GM19239 (cell line): Measurements from ENCODE around the gene SCN4A.
A peak's percentile ranks its signal among the peaks of the same experiment; 100 is the strongest.
"Not testable (repeated sequence)": the region's sequence is repeated elsewhere in the genome, so short reads cannot be mapped to it uniquely, and the experiment has no call there.

Experiments used
- DNase-seq: peaks from one replicate; pipeline ENCODE4 v3.0.0; 2011; ENCODE audit warnings: low spot score; ENCODE audit not compliant: insufficient read length
- FAIRE-seq: peaks from 2 replicates; lab custom pipeline; 2011; peaks lifted over from hg19 to GRCh38; lab: Jason Lieb, UNC

The SCN4A gene

DNA sequence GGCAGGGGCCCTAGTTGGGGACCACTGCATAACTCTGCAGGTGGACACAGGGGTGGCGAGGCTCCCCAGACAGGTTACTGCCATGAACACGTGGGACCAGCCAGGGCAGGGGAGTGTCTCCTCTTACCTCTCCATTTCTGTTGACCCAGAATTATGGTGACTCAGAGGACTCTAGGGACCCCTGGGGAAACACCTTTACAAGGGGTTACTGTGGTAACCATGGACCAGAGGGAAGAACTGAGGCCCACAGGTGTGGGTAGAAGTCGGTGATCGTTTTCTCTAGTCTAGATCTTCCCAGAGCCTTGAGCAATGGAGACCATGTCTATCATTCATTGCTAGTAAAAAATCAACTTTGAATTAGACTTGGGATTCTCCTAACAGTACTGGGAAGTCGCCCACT is 51.9 kb downstream of the SCN4A start:
- FAIRE-seq, DNase-seq: not testable (repeated sequence)

DNA sequence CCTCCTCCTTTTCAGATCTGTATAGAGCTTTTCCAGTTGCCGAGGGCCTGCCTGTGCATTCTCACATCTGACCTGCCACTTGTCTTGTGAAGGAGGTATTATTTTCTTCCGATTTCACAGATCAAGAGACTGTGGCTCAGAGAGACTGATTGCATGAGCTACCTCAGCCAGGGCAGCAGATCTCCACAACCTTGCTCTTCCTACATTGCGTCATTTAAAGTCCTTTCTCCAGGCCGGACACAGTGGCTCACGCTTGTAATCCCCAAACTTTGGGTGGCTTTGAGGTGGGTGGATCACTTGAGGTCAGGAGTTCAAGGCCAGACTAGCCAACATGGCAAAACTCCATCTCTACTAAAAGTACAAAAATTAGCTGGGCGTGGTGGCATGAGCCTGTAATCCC is 52.7 kb downstream of the SCN4A start:
- FAIRE-seq, DNase-seq: not testable (repeated sequence)

GRCh38 chr17:63919311-63919723 is 53.4 kb downstream of the SCN4A start:
- peak; percentile 56 for FAIRE-seq
- peak; percentile 57 for DNase-seq

DNA sequence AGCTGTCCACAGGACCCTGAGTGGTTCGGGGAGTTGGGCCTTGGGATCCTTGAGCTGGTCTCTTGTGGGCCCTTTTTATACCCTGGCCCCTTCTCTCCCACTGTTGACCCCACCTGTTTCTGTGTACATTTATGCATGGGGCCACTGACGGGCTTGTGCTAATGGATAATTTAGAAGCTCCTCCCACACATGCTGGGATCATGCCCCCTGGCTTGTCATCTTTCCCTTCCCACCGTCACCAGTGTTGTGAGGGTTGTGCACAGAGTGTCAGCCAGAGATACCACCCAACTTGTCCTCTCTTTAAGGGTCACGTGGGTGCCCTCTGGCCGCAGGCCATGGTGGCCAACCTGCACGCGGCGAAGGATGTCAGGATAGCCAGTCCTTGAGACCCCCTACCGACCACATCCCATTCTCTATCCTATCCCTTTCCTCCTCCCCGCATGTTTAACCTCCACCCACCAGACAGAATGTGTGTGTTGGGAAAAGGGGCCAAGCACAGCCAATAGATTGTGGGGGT is 53.9 kb downstream of the SCN4A start, which contains the start of gene GH1:
TSS of gene GH1 (minus strand) at position 51 of the 517 bp plus-strand sequence. CDS start 63 bp downstream, outside the sequence.
- not testable (repeated sequence) for FAIRE-seq, DNase-seq

GRCh38 chr17:63918305-63918704 is 54.4 kb downstream of the SCN4A start:
- FAIRE-seq (no peak), DNase-seq (no peak)

DNA sequence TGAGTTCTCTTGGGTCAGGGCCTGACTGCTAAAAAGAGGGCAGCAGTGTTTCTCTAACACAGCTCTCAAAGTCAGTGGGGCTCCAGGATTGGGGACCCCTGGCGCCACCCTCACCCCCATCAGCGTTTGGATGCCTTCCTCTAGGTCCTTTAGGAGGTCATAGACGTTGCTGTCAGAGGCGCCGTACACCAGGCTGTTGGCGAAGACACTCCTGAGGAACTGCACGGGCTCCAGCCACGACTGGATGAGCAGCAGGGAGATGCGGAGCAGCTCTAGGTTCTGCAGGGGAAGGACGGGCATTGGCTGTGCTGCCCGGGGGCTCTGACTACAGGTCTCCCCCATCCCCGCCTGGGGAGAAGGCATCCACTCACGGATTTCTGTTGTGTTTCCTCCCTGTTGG is 55.1 kb downstream of the SCN4A start:
- no peak for FAIRE-seq

DNA sequence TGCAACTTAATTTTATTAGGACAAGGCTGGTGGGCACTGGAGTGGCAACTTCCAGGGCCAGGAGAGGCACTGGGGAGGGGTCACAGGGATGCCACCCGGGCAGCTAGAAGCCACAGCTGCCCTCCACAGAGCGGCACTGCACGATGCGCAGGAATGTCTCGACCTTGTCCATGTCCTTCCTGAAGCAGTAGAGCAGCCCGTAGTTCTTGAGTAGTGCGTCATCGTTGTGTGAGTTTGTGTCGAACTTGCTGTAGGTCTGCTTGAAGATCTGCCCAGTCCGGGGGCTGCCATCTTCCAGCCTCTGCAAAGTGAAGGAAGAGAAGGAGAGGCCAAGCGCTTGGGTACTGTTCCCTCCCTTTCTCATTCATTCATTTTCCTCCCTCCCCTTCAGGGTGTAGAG is 55.5 kb downstream of the SCN4A start:
- not testable (repeated sequence) for DNase-seq, FAIRE-seq

More for the DNA sequence above, 55.1 kb downstream of the SCN4A start:
- DNase-seq = no peak

DNA sequence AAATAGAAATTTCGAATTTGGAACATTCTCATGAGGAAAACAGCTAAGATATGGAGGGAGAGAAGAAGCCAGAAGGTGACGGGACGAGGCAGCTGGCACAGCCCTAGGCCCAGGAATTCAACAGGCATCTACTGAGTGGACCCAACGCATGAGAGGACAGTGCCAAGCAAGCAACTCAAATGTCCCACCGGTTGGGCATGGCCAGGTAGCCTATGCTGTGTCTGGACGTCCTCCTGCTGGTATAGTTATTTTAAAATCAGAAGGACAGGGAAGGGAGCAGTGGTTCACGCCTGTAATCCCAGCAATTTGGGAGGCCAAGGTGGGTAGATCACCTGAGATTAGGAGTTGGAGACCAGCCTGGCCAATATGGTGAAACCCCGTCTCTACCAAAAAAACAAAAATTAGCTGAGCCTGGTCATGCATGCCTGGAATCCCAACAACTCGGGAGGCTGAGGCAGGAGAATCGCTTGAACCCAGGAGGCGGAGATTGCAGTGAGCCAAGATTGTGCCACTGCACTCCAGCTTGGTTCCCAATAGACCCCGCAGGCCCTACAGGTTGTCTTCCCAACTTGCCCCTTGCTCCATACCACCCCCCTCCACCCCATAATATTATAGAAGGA is 56.0 kb downstream of the SCN4A start:
- DNase-seq = no peak
- FAIRE-seq = no peak

DNA sequence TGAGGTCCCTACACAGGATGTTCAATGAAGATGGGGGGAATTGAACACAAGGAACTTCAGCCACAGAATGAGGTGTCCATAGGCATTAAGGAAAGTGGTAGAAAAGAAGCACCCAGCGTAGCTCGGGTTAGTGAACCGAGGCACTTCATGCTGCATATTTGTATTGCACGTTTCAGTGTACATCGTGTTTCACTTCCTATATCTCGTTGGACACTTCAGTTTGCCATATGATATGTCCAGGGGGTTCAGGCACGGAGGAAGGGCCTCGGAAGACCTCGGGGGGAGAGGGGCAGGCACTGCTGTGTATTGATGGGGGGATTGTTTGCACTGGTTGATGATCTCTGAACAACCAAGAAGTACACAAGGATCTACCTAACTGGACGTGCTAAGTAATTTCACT is 57.0 kb downstream of the SCN4A start:
- peak; percentile 83 for FAIRE-seq

GRCh38 chr17:63914471-63914870 is 58.2 kb downstream of the SCN4A start:
- FAIRE-seq (no peak), DNase-seq (no peak)

More for the DNA sequence above, 57.0 kb downstream of the SCN4A start:
- DNase-seq = not testable (repeated sequence)

- DNase-seq = peak; percentile 38
- FAIRE-seq = no peak
These were observed 61.0 kb downstream of the SCN4A start for GRCh38 chr17:63911657-63912100.

DNA sequence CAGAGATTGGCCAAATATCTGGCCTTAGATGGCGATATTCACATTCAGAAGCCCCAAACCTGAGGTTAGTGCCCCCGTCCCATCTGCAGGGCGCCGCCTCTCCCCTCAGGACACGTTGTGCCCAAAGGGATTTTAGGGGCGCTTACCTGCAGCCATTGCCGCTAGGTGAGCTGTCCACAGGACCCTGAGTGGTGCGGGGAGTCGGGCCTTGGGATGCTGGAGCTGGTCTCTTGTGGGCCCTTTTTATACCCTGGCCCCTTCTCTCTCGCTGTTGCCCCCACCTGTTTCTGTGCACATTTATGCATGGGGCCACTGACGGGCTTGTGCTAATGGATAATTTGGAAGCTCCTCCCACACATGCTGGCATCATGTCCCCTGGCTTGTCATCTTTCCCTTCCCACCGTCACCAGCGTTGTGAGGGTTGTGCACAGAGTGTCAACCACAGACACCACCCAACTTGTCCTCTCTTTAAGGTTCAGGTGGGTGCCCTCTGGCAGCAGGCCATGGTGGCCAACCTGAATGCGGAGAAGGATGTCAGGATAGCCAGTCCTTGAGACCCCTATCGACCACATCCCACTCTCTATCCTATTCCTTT is 61.6 kb downstream of the SCN4A start, which contains the start of gene CSHL1:
TSS of gene CSHL1 (minus strand) at position 218 of the 595 bp plus-strand sequence. CDS start at position 156, 62 bp downstream.
- no peak for DNase-seq
- no peak for FAIRE-seq

GRCh38 chr17:63910096-63910495 is 62.6 kb downstream of the SCN4A start:
- FAIRE-seq = no peak
- DNase-seq = no peak

- FAIRE-seq, DNase-seq: not testable (repeated sequence)
These were observed 63.1 kb downstream of the SCN4A start for GRCh38 chr17:63909586-63909985.

- not testable (repeated sequence) for FAIRE-seq, DNase-seq
These were observed 65.4 kb downstream of the SCN4A start for GRCh38 chr17:63907161-63907778.

DNA sequence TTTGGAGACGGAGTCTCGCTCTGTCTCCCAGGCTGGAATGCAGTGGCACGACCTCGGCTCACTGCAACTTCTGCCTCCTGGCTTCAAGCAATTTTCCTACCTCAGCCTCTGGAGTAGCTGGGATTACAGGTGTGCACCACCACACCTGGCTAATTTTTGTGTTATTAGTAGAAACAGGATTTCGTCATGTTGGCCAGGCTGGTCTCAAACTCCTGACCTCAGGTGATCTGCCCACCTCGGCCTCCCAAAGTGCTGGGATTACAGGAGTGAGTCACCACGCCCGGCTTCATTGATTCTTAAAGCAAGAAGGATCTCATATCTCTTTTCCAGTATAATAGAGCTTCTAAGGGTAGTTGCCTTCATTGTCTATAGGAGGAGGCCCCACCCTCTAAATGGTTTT is 67.9 kb downstream of the SCN4A start:
- not testable (repeated sequence) for FAIRE-seq, DNase-seq

- FAIRE-seq = peak; percentile 31
- not testable (repeated sequence) for DNase-seq
These were observed 68.9 kb downstream of the SCN4A start for GRCh38 chr17:63903787-63904201.

GRCh38 chr17:63901971-63902370 is 70.7 kb downstream of the SCN4A start:
- not testable (repeated sequence) for DNase-seq, FAIRE-seq

DNA sequence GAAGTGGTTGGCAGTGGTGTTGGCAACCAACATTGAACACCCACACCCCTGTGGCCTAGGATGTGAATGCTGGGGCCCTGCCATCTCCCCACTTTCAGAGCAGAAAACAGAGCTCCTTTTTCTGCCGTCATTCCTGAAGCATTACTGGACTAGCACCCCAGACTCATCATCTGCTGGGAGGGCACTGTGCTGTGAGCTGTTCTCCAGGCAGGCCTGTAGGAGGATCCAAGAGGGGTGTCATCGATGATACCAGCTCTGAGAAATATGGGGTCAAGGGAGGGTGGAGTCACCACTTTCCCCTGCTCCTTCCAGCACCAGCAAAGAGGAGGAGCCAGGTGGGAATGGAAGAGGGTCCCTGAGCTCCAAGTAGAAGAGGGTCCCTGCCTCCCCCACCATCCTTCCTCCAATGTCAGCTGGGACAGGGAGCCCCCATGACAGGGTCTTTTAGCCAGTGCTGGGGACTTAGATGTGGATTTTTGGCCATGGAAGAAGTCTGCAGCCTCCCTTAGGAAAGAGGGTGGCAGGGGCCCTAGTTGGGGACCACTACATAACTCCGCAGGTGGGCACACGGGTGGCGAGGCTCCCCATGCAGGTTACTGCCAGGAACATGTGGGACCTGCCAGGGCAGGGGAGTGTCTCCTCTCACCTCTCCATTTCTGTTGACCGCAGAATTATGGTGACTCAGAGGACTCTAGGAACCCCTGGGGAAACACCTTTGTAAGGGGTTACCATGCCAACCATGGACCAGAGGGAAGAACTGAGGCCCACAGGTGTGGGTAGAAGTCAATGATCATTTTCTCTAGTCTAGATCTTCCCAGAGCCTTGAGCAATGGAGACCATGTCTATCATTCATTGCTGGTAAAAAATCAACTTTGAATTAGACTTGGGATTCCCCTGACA is 73.6 kb downstream of the SCN4A start:
- not testable (repeated sequence) for DNase-seq, FAIRE-seq
